Psoas muscle (tissue), 8 donors: ENCODE data around the gene HMCN1. TPM values are rescaled to one million over a fixed set of nuclear protein-coding genes. Genes with fewer than 3 reads are reported as not detected.
"Not testable (repeated sequence)": the region's sequence is repeated elsewhere in the genome, so short reads cannot be mapped to it uniquely, and the experiment has no call there.

Experiments
- ATAC-seq, 4 donors: fragments of 200-7000 bp; cut with Tn5 transposase; one replicate each; pipeline ENCODE4 v1.9.1; 2020; ENCODE audit warnings: moderate library complexity in 3 of 4, mild to moderate bottlenecking in 2 of 4
- DNase-seq, 2 donors: peaks; one replicate each; pipeline ENCODE4 v3.0.0-alpha.2; 2020
- H3K27ac ChIP-seq: fragments of 200-600 bp; one replicate; pipeline ENCODE4 v1.8.0; 2022
- H3K27me3 ChIP-seq, 3 donors: fragments of 200-600 bp in 1 of 3; one replicate each; pipeline versions ENCODE4 v1.6.1 to v1.8.0; 2013 to 2022; ENCODE audit warnings: low read length in 2 of 3, mild to moderate bottlenecking in 2 of 3, moderate library complexity in 1 of 3; ENCODE audit not compliant: insufficient read depth in 3 of 3
- H3K36me3 ChIP-seq, 2 donors: fragments of 200-600 bp in 1 of 2; one replicate each; pipeline versions ENCODE4 v1.6.1 to v1.8.0; 2013 to 2022; ENCODE audit warnings: low read depth in 1 of 2, mild to moderate bottlenecking in 1 of 2, moderate library complexity in 1 of 2; ENCODE audit not compliant: insufficient read depth in 1 of 2
- H3K4me1 ChIP-seq: fragments of 200-600 bp; one replicate; pipeline ENCODE4 v1.8.0; 2022
- H3K4me3 ChIP-seq: fragments of 200-600 bp; one replicate; pipeline ENCODE4 v1.8.0; 2022; ENCODE audit warnings: mild to moderate bottlenecking
- H3K9me3 ChIP-seq: fragments of 200-600 bp; one replicate; pipeline ENCODE4 v1.8.0; 2022
- WGBS, 3 donors: extraction: QIAGEN DNeasy Blood & Tissue Kit; methylation state at CpG; one replicate each; pipeline versions ENCODE4 v1.1.6 to v1.1.7; 2013; 5-methylcytosine and 5-hydroxymethylcytosine counted together
- intact Hi-C, 2 donors: fragments of 100-400 bp; cut with DNase I; formaldehyde crosslinking; loops; one replicate each; pipeline versions ENCODE4 v1.11.0 to v1.14.2; 2022
- polyA plus RNA-seq, 3 donors: library from polyadenylated mRNA; stranded (reverse); fragments of 200-250 nt; gene quantifications; one replicate each; pipeline ENCODE4 v1.2.3, GENCODE V29; 2013
- total RNA-seq, 4 donors: library from RNA; stranded (reverse); fragmentation: NEBNext Ultra II Directional in 2 of 4; extraction: Animal tissue kit (Norgen Biotek cat#: 25700) in 2 of 4; gene quantifications; one replicate each; pipeline versions ENCODE4 v1.2.1 to v1.2.4, GENCODE V29; 2021 to 2023
- TF ChIP-seq, protein P1 (sequence below): fragments of 200-600 bp; IDR thresholded peaks from one replicate; pipeline ENCODE4 v1.8.0; 2022; ENCODE audit warnings: antibody characterized with exemption
- donor health status: healthy with polysubstance abuse.
- donor health status: DM: no; HTN: no; CAD: no; lungs with moderate emphysema.
- donor health status: Bipolar disorder and iron deficiency.
- donor health status: healthy.
- donor health status: DM: yes; HTN: yes; CAD: no.
- donor health status: DM: no; HTN: no; CAD: no.
- donor health status: DM: no; HTN: no; CAD: no.
- donor health status: DM: yes; HTN: yes; CAD: no.

HMCN1 gene
- total and polyA plus RNA-seq, 7 donors = 1.3 to 6.5 (median 1.8) TPM

DNA sequence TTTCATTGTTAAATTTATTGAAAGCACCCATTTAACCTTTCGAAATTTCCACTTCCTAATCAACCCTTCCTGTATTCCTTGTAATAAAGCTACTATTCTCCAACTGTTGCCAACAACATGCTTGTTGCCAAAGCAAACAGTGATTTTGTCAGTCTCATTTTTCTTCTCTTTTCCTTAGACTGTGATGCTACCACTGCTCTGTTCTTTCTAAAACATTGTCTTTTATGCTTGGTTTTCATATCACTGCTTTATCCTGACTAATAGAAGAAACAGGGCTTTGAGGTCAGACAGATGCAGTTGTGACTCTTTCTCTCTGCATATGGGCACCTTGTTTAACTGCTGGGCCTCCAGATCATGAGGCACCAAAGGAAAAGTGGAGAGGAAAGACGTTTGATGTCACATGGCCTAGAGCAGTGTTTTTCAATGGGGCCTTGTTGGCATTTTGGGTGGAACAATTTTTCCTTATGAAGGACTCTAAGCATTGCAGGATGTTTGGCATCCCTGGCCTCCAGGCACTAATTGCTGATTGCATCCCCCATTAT, 56.1 kb downstream of the HMCN1 start:
- no peaks in the 10 kb centered on the region for H3K4me1 ChIP-seq
- ATAC-seq = no peak
- H3K36me3 ChIP-seq = no peaks in the 10 kb centered on the region
- no peaks in the 10 kb centered on the region for H3K9me3 ChIP-seq
- no peak overlapping the region for H3K27ac ChIP-seq
- DNase-seq = no peak
- no peaks in the 10 kb centered on the region for H3K27me3 ChIP-seq
- intact Hi-C loops = no loop called here
- TF ChIP-seq, protein P1, sequence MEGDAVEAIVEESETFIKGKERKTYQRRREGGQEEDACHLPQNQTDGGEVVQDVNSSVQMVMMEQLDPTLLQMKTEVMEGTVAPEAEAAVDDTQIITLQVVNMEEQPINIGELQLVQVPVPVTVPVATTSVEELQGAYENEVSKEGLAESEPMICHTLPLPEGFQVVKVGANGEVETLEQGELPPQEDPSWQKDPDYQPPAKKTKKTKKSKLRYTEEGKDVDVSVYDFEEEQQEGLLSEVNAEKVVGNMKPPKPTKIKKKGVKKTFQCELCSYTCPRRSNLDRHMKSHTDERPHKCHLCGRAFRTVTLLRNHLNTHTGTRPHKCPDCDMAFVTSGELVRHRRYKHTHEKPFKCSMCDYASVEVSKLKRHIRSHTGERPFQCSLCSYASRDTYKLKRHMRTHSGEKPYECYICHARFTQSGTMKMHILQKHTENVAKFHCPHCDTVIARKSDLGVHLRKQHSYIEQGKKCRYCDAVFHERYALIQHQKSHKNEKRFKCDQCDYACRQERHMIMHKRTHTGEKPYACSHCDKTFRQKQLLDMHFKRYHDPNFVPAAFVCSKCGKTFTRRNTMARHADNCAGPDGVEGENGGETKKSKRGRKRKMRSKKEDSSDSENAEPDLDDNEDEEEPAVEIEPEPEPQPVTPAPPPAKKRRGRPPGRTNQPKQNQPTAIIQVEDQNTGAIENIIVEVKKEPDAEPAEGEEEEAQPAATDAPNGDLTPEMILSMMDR = no peak
- no peak overlapping the region for H3K4me3 ChIP-seq
- WGBS, 3 donors = 24 to 40% (median 27%) methylated on average over 2 of the region's 2 CpGs

- no peaks in the 10 kb centered on the region for H3K4me1 ChIP-seq
- WGBS, 3 donors = 82 to 97% (median 84%) methylated on average over 1 of the region's 1 CpG
- no peak for DNase-seq
- no peak overlapping the region for H3K27ac ChIP-seq
- no peaks in the 10 kb centered on the region for H3K9me3 ChIP-seq
- no peaks in the 10 kb centered on the region for H3K27me3 ChIP-seq
- no peak for ATAC-seq
- no peaks in the 10 kb centered on the region for H3K36me3 ChIP-seq
- TF ChIP-seq, protein P1 = no peak
- H3K4me3 ChIP-seq = no peak overlapping the region
- intact Hi-C loops = no loop called here
Observed at GRCh38 chr1:185792040-185792439, 57.8 kb downstream of the HMCN1 start.

- 74 to 92% (median 81%) methylated on average over 2 of the region's 2 CpGs for WGBS, 3 donors
- H3K27ac ChIP-seq, DNase-seq, H3K36me3 ChIP-seq, H3K27me3 ChIP-seq, ATAC-seq, intact Hi-C loops, H3K4me1 ChIP-seq, H3K4me3 ChIP-seq: not testable (repeated sequence)
- H3K9me3 ChIP-seq = peaks cover 13% of the 10 kb centered on the region
Observed at GRCh38 chr1:185794495-185794894, 60.3 kb downstream of the HMCN1 start.

- Histone ChIP-seq H3K27ac (no peak overlapping the region), H3K4me3 (no peak overlapping the region), H3K36me3 (no peaks in the 10 kb centered on the region), H3K4me1 (no peaks in the 10 kb centered on the region), H3K9me3 (peaks cover 13% of the 10 kb centered on the region), H3K27me3 (no peaks in the 10 kb centered on the region)
- intact Hi-C loops = no loop called here
- DNase-seq (no peak), ATAC-seq (no peak)
- TF ChIP-seq, protein P1 = no peak
- 77 to 81% (median 80%) methylated on average over 1 of the region's 1 CpG for WGBS, 3 donors
Observed at GRCh38 chr1:185795181-185795580, 61.0 kb downstream of the HMCN1 start.

DNA sequence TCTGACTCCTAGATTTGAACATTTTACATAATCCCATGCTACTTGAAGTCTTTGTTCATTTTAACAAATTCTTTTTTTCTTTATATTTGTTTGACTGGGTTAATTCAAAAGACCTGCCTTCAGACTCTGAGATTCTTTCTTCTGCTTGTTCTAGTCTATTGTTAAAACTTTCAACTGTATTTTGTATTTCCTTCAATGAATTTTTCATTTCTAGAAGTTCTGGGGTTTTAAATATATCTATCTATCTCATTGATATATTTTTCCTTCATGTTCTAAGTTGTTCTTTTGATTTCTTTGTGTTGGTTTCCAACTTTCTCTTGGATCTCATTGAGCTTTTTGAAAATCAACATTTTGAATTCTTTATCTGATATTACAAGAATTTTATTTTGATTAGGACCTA, 64.3 kb downstream of the HMCN1 start:
- no peaks in the 10 kb centered on the region for H3K36me3 ChIP-seq
- no peaks in the 10 kb centered on the region for H3K27me3 ChIP-seq
- TF ChIP-seq, protein P1 = no peak
- H3K4me3 ChIP-seq = no peak overlapping the region
- H3K27ac ChIP-seq = no peak overlapping the region
- DNase-seq = no peak
- H3K4me1 ChIP-seq = no peaks in the 10 kb centered on the region
- intact Hi-C loops = no loop called here
- no peak for ATAC-seq
- H3K9me3 ChIP-seq = peaks cover 13% of the 10 kb centered on the region
